ENCODE data around the gene SLCO4A1. TPM values are rescaled to one million over a fixed set of nuclear protein-coding genes. Genes with fewer than 3 reads are reported as not detected.

Gene SLCO4A1
- total and polyA plus RNA-seq, 9 of the 15 experiments (the other 6 are each of a cell fraction or from before 2014, with no cell fraction given) = 1.6 to 21.9 (median 12.8) TPM

- TF ChIP-seq ZBTB34 (CRISPR knock-in tag; IDR thresholded peaks at IDR 0.05) = no peak
- TF ChIP-seq CBX5 (IDR thresholded peaks at IDR 0.05; ENCODE audit: borderline replicate concordance, low read depth) = no peak
- TF ChIP-seq CXXC5 (CRISPR knock-in tag; IDR thresholded peaks at IDR 0.05) = peak; percentile 61
- 0 out of 6 replicates have a peak, but pooled peaks of 1 of the 3 experiments have one; percentile 2 for TF ChIP-seq ZBTB11 (CRISPR knock-in tag; IDR thresholded peaks at IDR 0.05)
- TF ChIP-seq RNF219 (CRISPR knock-in tag; IDR thresholded peaks at IDR 0.05) = no peak
- no peak for TF ChIP-seq ZNF274 (IDR thresholded peaks at IDR 0.05; ENCODE audit: borderline replicate concordance, low read depth, low read length)
- TF ChIP-seq ZNF3 (CRISPR knock-in tag; IDR thresholded peaks at IDR 0.05) = no peak
- no peak for TF ChIP-seq CBX8 (IDR thresholded peaks at IDR 0.05; ENCODE audit: borderline replicate concordance, extremely low read depth, low read depth, low read length, poor library complexity, severe bottlenecking)
- TF ChIP-seq ATF6 (CRISPR knock-in tag; IDR thresholded peaks at IDR 0.05) = 0 out of 2 replicates have a peak, but pooled peaks have one; percentile 32
- TF ChIP-seq GTF2B (IDR thresholded peaks at IDR 0.05; ENCODE audit: extremely low read depth, insufficient read length) = no peak
- no peak for TF ChIP-seq ZKSCAN3 (CRISPR knock-in tag; IDR thresholded peaks at IDR 0.05)
- no peak for TF ChIP-seq SOX6 (IDR thresholded peaks at IDR 0.05)
- TF ChIP-seq ZFP36 (IDR thresholded peaks at IDR 0.05; ENCODE audit: low read depth, low read length, partially characterized antibody) = no peak
- no peak for TF ChIP-seq ZNF584 (CRISPR knock-in tag; IDR thresholded peaks at IDR 0.05; ENCODE audit: low read depth)
- no peak for TF ChIP-seq JUN (IDR thresholded peaks at IDR 0.05; ENCODE audit: borderline replicate concordance, low read depth, low read length)
- no peak for TF ChIP-seq JUN (CRISPR knock-in tag; IDR thresholded peaks at IDR 0.05; ENCODE audit: borderline replicate concordance)
These were observed 9.2 kb downstream of the SLCO4A1 start (continued) for GRCh38 chr20:62651285-62652021.

Data from K562 (cell line).